H9 (cell line): ENCODE measurements around the gene SH3BP5L. TPM values are rescaled to one million over a fixed set of nuclear protein-coding genes. Genes with fewer than 3 reads are reported as not detected.

Source experiments
- DNase-seq: peaks from one replicate; pipeline ENCODE4 v3.0.0-alpha.2; 2017
- H2AFZ ChIP-seq: one replicate; pipeline ENCODE4 v1.6.1; 2013; ENCODE audit warnings: mild to moderate bottlenecking, low read length, control low read depth, moderate library complexity
- H2AK5ac ChIP-seq: 2 replicates; pipeline ENCODE4 v1.6.1; 2013; ENCODE audit warnings: low read length, control low read depth, mixed read lengths; ENCODE audit not compliant: insufficient read length
- H2BK120ac ChIP-seq: one replicate; pipeline ENCODE4 v1.6.1; 2013; ENCODE audit warnings: low read depth, mild to moderate bottlenecking, low read length, control low read depth, inconsistent platforms; ENCODE audit not compliant: poor library complexity, severe bottlenecking
- H2BK12ac ChIP-seq: 2 replicates; pipeline ENCODE4 v1.6.1; 2013; ENCODE audit warnings: low read length, control low read depth, mixed read lengths, low read depth; ENCODE audit not compliant: insufficient read length
- H2BK15ac ChIP-seq: 2 replicates; pipeline ENCODE4 v1.6.1; 2013; ENCODE audit warnings: low read depth, low read length, control low read depth
- H2BK20ac ChIP-seq: one replicate; pipeline ENCODE4 v1.6.1; 2013; ENCODE audit warnings: low read depth, mild to moderate bottlenecking, low read length, control low read depth, inconsistent platforms; ENCODE audit not compliant: poor library complexity, severe bottlenecking
- H2BK5ac ChIP-seq: 2 replicates; pipeline ENCODE4 v1.6.1; 2013; ENCODE audit warnings: low read length, control low read depth, mixed read lengths; ENCODE audit not compliant: insufficient read length
- H3K14ac ChIP-seq: 2 replicates; pipeline ENCODE4 v1.6.1; 2013; ENCODE audit warnings: low read length, control low read depth; ENCODE audit not compliant: insufficient read depth
- H3K18ac ChIP-seq: 2 replicates; pipeline ENCODE4 v1.6.1; 2013; ENCODE audit warnings: low read depth, mild to moderate bottlenecking, mixed read lengths, low read length, control low read depth; ENCODE audit not compliant: insufficient read length
- H3K23ac ChIP-seq: 2 replicates; pipeline ENCODE4 v1.6.1; 2013; ENCODE audit warnings: low read length, control low read depth, mixed read lengths, low read depth; ENCODE audit not compliant: insufficient read length
- H3K23me2 ChIP-seq: 2 replicates; pipeline ENCODE4 v1.6.1; 2013; ENCODE audit warnings: low read depth, mild to moderate bottlenecking, mixed read lengths, low read length, control low read depth; ENCODE audit not compliant: insufficient read length, poor library complexity, severe bottlenecking
- H3K27ac ChIP-seq: 2 replicates; pipeline ENCODE4 v1.5.1; 2013; ENCODE audit warnings: low read length, control low read depth, mixed read lengths, low read depth; ENCODE audit not compliant: insufficient read length
- H3K27me3 ChIP-seq: 2 replicates; pipeline ENCODE4 v1.6.1; 2013; ENCODE audit warnings: low read length, control low read depth, inconsistent platforms; ENCODE audit not compliant: insufficient read depth
- H3K4ac ChIP-seq: 2 replicates; pipeline ENCODE4 v1.6.1; 2013; ENCODE audit warnings: low read depth, mild to moderate bottlenecking, control low read depth, inconsistent platforms, low read length, moderate library complexity
- H3K4me1 ChIP-seq: 2 replicates; pipeline ENCODE4 v1.6.1; 2013; ENCODE audit warnings: low read length, control low read depth, inconsistent platforms; ENCODE audit not compliant: insufficient read depth
- H3K4me2 ChIP-seq: 2 replicates; pipeline ENCODE4 v1.6.1; 2013; ENCODE audit warnings: low read length, control low read depth, mixed read lengths; ENCODE audit not compliant: insufficient read length, insufficient read depth
- H3K56ac ChIP-seq: 2 replicates; pipeline ENCODE4 v1.6.1; 2013; ENCODE audit warnings: low read depth, mild to moderate bottlenecking, mixed read lengths, low read length, control low read depth; ENCODE audit not compliant: insufficient read length
- H3K79me1 ChIP-seq: 2 replicates; pipeline ENCODE4 v1.6.1; 2013; ENCODE audit warnings: low read depth, mild to moderate bottlenecking, moderate library complexity, low read length, control low read depth, inconsistent platforms; ENCODE audit not compliant: insufficient read depth, poor library complexity, severe bottlenecking
- H3K79me2 ChIP-seq: 2 replicates; pipeline ENCODE4 v1.6.1; 2013; ENCODE audit warnings: low read length, control low read depth, inconsistent platforms; ENCODE audit not compliant: insufficient read depth
- H3K9ac ChIP-seq: 2 replicates; pipeline ENCODE4 v1.6.1; 2013; ENCODE audit warnings: low read length, control low read depth, mixed read lengths; ENCODE audit not compliant: insufficient read length; ENCODE audit errors: extremely low read depth
- H3K9me3 ChIP-seq: one replicate; pipeline ENCODE4 v1.6.1; 2013; ENCODE audit warnings: low read depth, low read length, inconsistent platforms; ENCODE audit not compliant: control insufficient read depth
- H3T11ph ChIP-seq: one replicate; pipeline ENCODE4 v1.6.1; 2013; ENCODE audit warnings: mild to moderate bottlenecking, low read length, control low read depth, inconsistent platforms
- H4K20me1 ChIP-seq: one replicate; pipeline ENCODE4 v1.6.1; 2013; ENCODE audit not compliant: control insufficient read depth, insufficient read length, insufficient read depth
- H4K5ac ChIP-seq: 2 replicates; pipeline ENCODE4 v1.6.1; 2013; ENCODE audit warnings: low read depth, mild to moderate bottlenecking, mixed read lengths, low read length, control low read depth; ENCODE audit not compliant: insufficient read length
- H4K8ac ChIP-seq: replicated peaks from 2 replicates; pipeline ENCODE4 v1.6.1; 2013; ENCODE audit warnings: low read length, control low read depth, mixed read lengths, low read depth; ENCODE audit not compliant: insufficient read length
- H4K91ac ChIP-seq: 2 replicates; pipeline ENCODE4 v1.6.1; 2013; ENCODE audit warnings: low read depth, mild to moderate bottlenecking, moderate library complexity, mixed read lengths, low read length, control low read depth; ENCODE audit not compliant: insufficient read length
- H3K27ac Mint-ChIP-seq, 3 experiments: 2 replicates in 2 of 3; 3 replicates in 1 of 3; pipeline ENCODE4 v1.8.0; 2020 to 2021; ENCODE audit warnings: mixed read lengths in 3 of 3, mild to moderate bottlenecking in 1 of 3, moderate library complexity in 1 of 3
- H3K27me3 Mint-ChIP-seq: 2 replicates; pipeline ENCODE4 v1.8.0; 2021; ENCODE audit warnings: low read depth, mild to moderate bottlenecking, moderate library complexity, mixed read lengths
- H3K36me3 Mint-ChIP-seq, 3 experiments: 2 replicates in 2 of 3; 3 replicates in 1 of 3; pipeline ENCODE4 v1.8.0; 2020 to 2021; ENCODE audit warnings: low read depth in 3 of 3, mixed read lengths in 3 of 3; ENCODE audit not compliant: insufficient read depth in 1 of 3
- H3K4me1 Mint-ChIP-seq, 2 experiments: 2 replicates each; pipeline ENCODE4 v1.8.0; 2020; ENCODE audit warnings: mixed read lengths in 2 of 2
- H3K4me3 Mint-ChIP-seq, 2 experiments: 2 replicates in 1 of 2; 3 replicates in 1 of 2; pipeline ENCODE4 v1.8.0; 2020 to 2021; ENCODE audit warnings: mild to moderate bottlenecking in 2 of 2, mixed read lengths in 2 of 2, moderate library complexity in 1 of 2
- H3K9me3 Mint-ChIP-seq, 2 experiments: 2 replicates in 1 of 2; 3 replicates in 1 of 2; pipeline ENCODE4 v1.8.0; 2020; ENCODE audit warnings: mild to moderate bottlenecking in 2 of 2, mixed read lengths in 2 of 2, moderate library complexity in 1 of 2
- CTCF ChIP-seq: fragments of 200-600 bp; sonication (generic); conservative IDR thresholded peaks from 3 replicates; pipeline ENCODE4 v1.8.0; 2021; ENCODE audit warnings: antibody characterized with exemption, mild to moderate bottlenecking
- WGBS: extraction: QIAGEN DNeasy Blood & Tissue Kit; methylation state at CpG from one replicate; pipeline ENCODE4 v1.1.7; 2013; ENCODE audit warnings: missing lambda C conversion rate, low lambda C conversion rate, mixed read lengths; ENCODE audit not compliant: insufficient read length; ENCODE audit errors: extremely low coverage; 5-methylcytosine and 5-hydroxymethylcytosine counted together
- total RNA-seq: library from RNA; stranded (reverse); gene quantifications from 2 replicates; pipeline ENCODE4 v1.2.1, GENCODE V29; 2021

Gene SH3BP5L
- total RNA-seq, 1 experiment from 2014 or later, result 27.6 TPM

DNA sequence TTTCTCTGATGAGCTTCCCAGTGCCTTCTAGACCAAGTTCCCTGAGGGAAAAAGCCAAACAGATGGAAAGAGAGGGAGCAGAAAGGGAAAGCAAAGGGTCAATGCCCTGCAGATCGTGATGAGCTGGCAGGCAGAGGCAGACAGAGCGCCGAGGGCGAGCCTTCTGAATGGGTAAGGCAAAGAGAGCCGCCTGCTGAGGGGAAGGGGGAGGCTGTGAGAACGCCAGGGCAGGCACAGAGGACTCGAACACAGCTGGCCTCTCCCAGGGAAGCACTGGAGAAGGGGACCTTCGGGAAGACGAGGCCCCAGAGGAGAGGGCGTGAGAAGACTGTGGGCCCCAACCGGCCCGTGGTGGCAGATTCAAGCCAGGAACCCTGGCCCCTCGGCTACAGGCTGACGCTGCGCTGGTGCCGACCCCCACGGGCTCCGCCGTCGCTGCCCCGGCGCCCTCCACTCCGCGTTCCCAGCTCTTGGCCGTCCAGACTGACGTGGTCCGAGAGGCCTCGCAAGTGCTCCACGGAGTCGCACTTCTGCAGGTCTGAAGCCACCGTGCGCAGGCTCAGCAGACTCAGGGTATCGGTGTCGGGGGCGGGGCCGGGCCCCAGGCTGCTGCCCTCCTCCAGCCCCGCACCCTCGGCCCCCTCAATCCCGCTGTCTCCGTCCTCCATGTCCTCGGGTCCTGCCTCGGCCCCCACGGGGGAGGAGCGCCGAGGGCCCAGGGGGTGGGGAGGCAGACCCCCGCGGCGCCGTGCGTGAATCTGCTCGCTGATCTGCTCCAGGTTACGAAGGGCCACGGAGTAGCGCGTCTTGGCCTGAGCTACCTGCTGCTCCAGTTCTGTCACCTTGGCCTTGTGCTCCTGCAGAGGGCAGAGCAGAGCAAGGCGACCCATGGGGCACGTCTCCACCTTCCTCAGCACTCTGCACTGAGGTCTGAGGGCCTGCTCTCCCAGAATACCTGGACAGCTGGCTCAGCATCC lies 13.9 kb downstream of the SH3BP5L start:
- Histone ChIP-seq H3K79me1 (no peaks in the 10 kb centered on the region), H3K18ac (no peak overlapping the region), H3K56ac (no peak overlapping the region), H3K14ac (no peak overlapping the region), H4K20me1 (no peaks in the 10 kb centered on the region), H2BK5ac (no peak overlapping the region), H3K23me2 (no peaks in the 10 kb centered on the region), H3K4ac (no peak overlapping the region), H4K91ac (no peak overlapping the region), H3K4me1 (no peaks in the 10 kb centered on the region), H2BK12ac (no peak overlapping the region), H2AFZ (no peak overlapping the region), H2AK5ac (no peak overlapping the region), H3K9me3 (no peaks in the 10 kb centered on the region), H2BK15ac (no peak overlapping the region), H3K79me2 (no peaks in the 10 kb centered on the region), H3K27me3 (no peaks in the 10 kb centered on the region), H4K5ac (no peak overlapping the region), H2BK120ac (no peak overlapping the region), H3K4me2 (no peak overlapping the region), H4K8ac (no peak overlapping the region), H3K27ac (no peak overlapping the region), H3K23ac (no peak overlapping the region), H3T11ph (no peak overlapping the region), H3K9ac (no peak overlapping the region), H2BK20ac (no peak overlapping the region)
- peak; percentile 72 for DNase-seq
- Mint-ChIP-seq H3K4me3 (no peak overlapping the region), H3K36me3 (peaks cover 28 to 51% (median 51%) of the 10 kb centered on the region in 3 experiments), H3K27ac (0 out of 7 replicates have a peak overlapping the region, but pooled peaks of 1 of the 3 experiments have one; percentile 64), H3K4me1 (peaks cover 15 to 17% of the 10 kb centered on the region in 2 experiments), H3K27me3 (no peaks in the 10 kb centered on the region), H3K9me3 (no peaks in the 10 kb centered on the region)
- TF ChIP-seq CTCF, result peak; percentile 43; the same call in 2 of the 3 replicates
- WGBS, result no CpG with 5 or more reads among the region's 57 CpGs
